H1 (cell line): ENCODE data around the gene CMSS1. TPM values are rescaled to one million over a fixed set of nuclear protein-coding genes. Genes with fewer than 3 reads are reported as not detected.

ENCODE experiments used
- CBX5 ChIP-seq: fragments of 300-800, 300-1000 bp; sonication (generic); IDR thresholded peaks from 2 replicates; pipeline ENCODE4 v1.7.1; 2016; ENCODE audit warnings: antibody characterized with exemption, low read length, low read depth
- GTF2F1 ChIP-seq: IDR thresholded peaks from 2 replicates; pipeline ENCODE4 v1.6.1; 2012; ENCODE audit warnings: low read depth, low read length, improper control_type of control experiment, borderline replicate concordance
- polyA plus RNA-seq, 7 experiments: library from polyadenylated mRNA; depleted of rRNA in 3 of 7; stranded (reverse) in 5 of 7; unstranded in 2 of 7; fragments of >200 nt in 5 of 7; fragments of 200-250 nt in 2 of 7; gene quantifications; 1 replicate in 5 of 7; 2 replicates in 1 of 7; 4 replicates in 1 of 7; pipeline versions ENCODE4 v1.2.1 to v1.2.3, GENCODE V29; 2011 to 2013; ENCODE audit warnings: missing spikeins in 2 of 7, mixed read lengths in 2 of 7
- total RNA-seq: library from RNA; stranded (reverse); fragmentation: NEBNext Ultra II Directional; extraction: Animal tissue kit (Norgen Biotek cat#: 25700); gene quantifications from 2 replicates; pipeline ENCODE4 v1.2.1, GENCODE V29; 2021

The CMSS1 gene
- total and polyA plus RNA-seq, 2 of the 8 experiments (the other 6 are each of a cell fraction or from before 2014, with no cell fraction given) = 15.2 to 75.1 TPM

GRCh38 chr3:99783011-99783573 lies 34.6 kb upstream of the CMSS1 start (continued):
- no peak for TF ChIP-seq CBX5
- no peak for TF ChIP-seq GTF2F1
